Mesothelial cell of epicardium (in vitro differentiated cells): ENCODE results near the gene ZNF14. TPM values are rescaled to one million over a fixed set of nuclear protein-coding genes. Genes with fewer than 3 reads are reported as not detected.
"Not testable (repeated sequence)": the region's sequence is repeated elsewhere in the genome, so short reads cannot be mapped to it uniquely, and the experiment has no call there.

Source experiments
- DNase-seq, 2 experiments: peaks; one replicate each; pipeline ENCODE4 v3.0.0; 2021; ENCODE audit warnings: low spot score in 2 of 2; ENCODE audit not compliant: unreplicated experiment in 2 of 2
- H3K27ac Mint-ChIP-seq: 2 replicates; pipeline ENCODE4 v1.8.0; 2021; ENCODE audit warnings: mixed read lengths
- H3K27me3 Mint-ChIP-seq: 2 replicates; pipeline ENCODE4 v1.8.0; 2021; ENCODE audit warnings: low read depth, mixed read lengths
- H3K36me3 Mint-ChIP-seq: 2 replicates; pipeline ENCODE4 v1.8.0; 2021; ENCODE audit warnings: mixed read lengths
- H3K4me1 Mint-ChIP-seq: 2 replicates; pipeline ENCODE4 v1.8.0; 2021; ENCODE audit warnings: mixed read lengths
- H3K4me3 Mint-ChIP-seq: 2 replicates; pipeline ENCODE4 v1.8.0; 2021; ENCODE audit warnings: mild to moderate bottlenecking, moderate library complexity, mixed read lengths
- H3K9me3 Mint-ChIP-seq: 2 replicates; pipeline ENCODE4 v1.8.0; 2021; ENCODE audit warnings: mixed read lengths
- CTCF ChIP-seq: fragments of 200-600 bp; sonication (generic); IDR thresholded peaks from one replicate; pipeline ENCODE4 v1.5.0; 2021; ENCODE audit warnings: antibody characterized with exemption; ENCODE audit not compliant: unreplicated experiment
- total RNA-seq: library from RNA; stranded (reverse); gene quantifications from 3 replicates; pipeline ENCODE4 v1.2.1, GENCODE V29; 2021

Gene ZNF14
- total RNA-seq, 1 donor from 2014 or later: 11.7 TPM

- no peak for TF ChIP-seq CTCF
- DNase-seq: no peak
- H3K27ac Mint-ChIP-seq: no peak overlapping the region
- peaks cover 62% of the 10 kb centered on the region for H3K9me3 Mint-ChIP-seq
- no peaks in the 10 kb centered on the region for H3K27me3 Mint-ChIP-seq
- no peaks in the 10 kb centered on the region for H3K4me1 Mint-ChIP-seq
- no peak overlapping the region for H3K4me3 Mint-ChIP-seq
- H3K36me3 Mint-ChIP-seq: peaks cover 86% of the 10 kb centered on the region
These were observed 22.4 kb downstream of the ZNF14 start for GRCh38 chr19:19710506-19710905.

- Mint-ChIP-seq H3K27me3 (no peaks in the 10 kb centered on the region), H3K4me3 (no peak overlapping the region), H3K27ac (no peak overlapping the region), H3K36me3 (peaks cover 80% of the 10 kb centered on the region), H3K4me1 (no peaks in the 10 kb centered on the region), H3K9me3 (peaks cover 65% of the 10 kb centered on the region)
- TF ChIP-seq CTCF: no peak
- no peak for DNase-seq
These were observed 28.1 kb downstream of the ZNF14 start for GRCh38 chr19:19704836-19705235.

GRCh38 chr19:19700493-19700892, 32.4 kb downstream of the ZNF14 start:
- Mint-ChIP-seq H3K36me3 (peaks cover 59% of the 10 kb centered on the region), H3K9me3 (peaks cover 42% of the 10 kb centered on the region)
- H3K4me3 Mint-ChIP-seq, H3K27me3 Mint-ChIP-seq, H3K4me1 Mint-ChIP-seq, DNase-seq, H3K27ac Mint-ChIP-seq: not testable (repeated sequence)

GRCh38 chr19:19697589-19697988, 35.3 kb downstream of the ZNF14 start:
- DNase-seq: no peak
- Mint-ChIP-seq H3K36me3 (peaks cover 39% of the 10 kb centered on the region), H3K27me3 (no peaks in the 10 kb centered on the region), H3K4me3 (no peak overlapping the region), H3K4me1 (no peaks in the 10 kb centered on the region), H3K27ac (no peak overlapping the region), H3K9me3 (peaks cover 31% of the 10 kb centered on the region)
- no peak for TF ChIP-seq CTCF

GRCh38 chr19:19696386-19696785, 36.5 kb downstream of the ZNF14 start:
- Mint-ChIP-seq H3K9me3 (peaks cover 28% of the 10 kb centered on the region), H3K27ac (no peak overlapping the region), H3K4me3 (no peak overlapping the region), H3K4me1 (no peaks in the 10 kb centered on the region), H3K36me3 (peaks cover 30% of the 10 kb centered on the region), H3K27me3 (no peaks in the 10 kb centered on the region)
- no peak for TF ChIP-seq CTCF
- no peak for DNase-seq

- DNase-seq: no peak
- Mint-ChIP-seq H3K27ac (no peak overlapping the region), H3K4me1 (no peaks in the 10 kb centered on the region), H3K4me3 (no peak overlapping the region), H3K9me3 (peaks cover 11% of the 10 kb centered on the region), H3K36me3 (peaks cover 10% of the 10 kb centered on the region), H3K27me3 (no peaks in the 10 kb centered on the region)
- TF ChIP-seq CTCF: no peak
These were observed 41.2 kb downstream of the ZNF14 start for GRCh38 chr19:19691683-19692082.

- H3K9me3 Mint-ChIP-seq: peaks cover 18% of the 10 kb centered on the region
- not testable (repeated sequence) for H3K4me3 Mint-ChIP-seq, DNase-seq, H3K4me1 Mint-ChIP-seq, H3K27ac Mint-ChIP-seq, H3K27me3 Mint-ChIP-seq
- H3K36me3 Mint-ChIP-seq: peaks cover 19% of the 10 kb centered on the region
These were observed 43.9 kb downstream of the ZNF14 start for GRCh38 chr19:19689023-19689422.
